IPS-20b (cell line): ENCODE results near the gene CCDC91.

ENCODE experiments used
- H3K27ac ChIP-seq: one replicate; pipeline ENCODE4 v1.5.1; 2013; ENCODE audit warnings: low read length
- H3K27me3 ChIP-seq: 2 replicates; pipeline ENCODE4 v1.6.1; 2013; ENCODE audit warnings: mild to moderate bottlenecking, low read length, inconsistent platforms; ENCODE audit not compliant: insufficient read depth
- H3K36me3 ChIP-seq: 2 replicates; pipeline ENCODE4 v1.6.1; 2013; ENCODE audit warnings: low read depth, mild to moderate bottlenecking, inconsistent platforms, low read length, moderate library complexity; ENCODE audit not compliant: insufficient read depth
- H3K4me1 ChIP-seq: 2 replicates; pipeline ENCODE4 v1.6.1; 2013; ENCODE audit warnings: mild to moderate bottlenecking, control low read depth, inconsistent platforms, low read length, moderate library complexity; ENCODE audit not compliant: insufficient read depth
- H3K4me3 ChIP-seq: 2 replicates; pipeline ENCODE4 v1.5.1; 2013; ENCODE audit warnings: mild to moderate bottlenecking, low read length, inconsistent platforms
- H3K9ac ChIP-seq: 2 replicates; pipeline ENCODE4 v1.6.1; 2013; ENCODE audit warnings: low read depth, mild to moderate bottlenecking, inconsistent platforms, low read length, moderate library complexity
- H3K9me3 ChIP-seq: 2 replicates; pipeline ENCODE4 v1.6.1; 2013; ENCODE audit warnings: mild to moderate bottlenecking, low read depth, low read length, inconsistent platforms; ENCODE audit not compliant: insufficient read depth

CCDC91 gene

GRCh38 chr12:28167981-28168485, 22.2 kb upstream of the CCDC91 start:
- H3K9me3 ChIP-seq: no peaks in the 10 kb centered on the region

GRCh38 chr12:28171356-28172060, 18.7 kb upstream of the CCDC91 start:
- H3K27me3 ChIP-seq: no peaks in the 10 kb centered on the region
- H3K4me3 ChIP-seq: no peak overlapping the region
- no peak overlapping the region for H3K27ac ChIP-seq
- H3K9me3 ChIP-seq: no peaks in the 10 kb centered on the region
- H3K9ac ChIP-seq: no peak overlapping the region
- no peaks in the 10 kb centered on the region for H3K36me3 ChIP-seq
- no peaks in the 10 kb centered on the region for H3K4me1 ChIP-seq

More at GRCh38 chr12:28167981-28168485, 22.2 kb upstream of the CCDC91 start:
- H3K4me3 ChIP-seq: no peak overlapping the region
- H3K9ac ChIP-seq: no peak overlapping the region
- no peaks in the 10 kb centered on the region for H3K36me3 ChIP-seq
- no peaks in the 10 kb centered on the region for H3K27me3 ChIP-seq
- H3K27ac ChIP-seq: no peak overlapping the region
- H3K4me1 ChIP-seq: no peaks in the 10 kb centered on the region

GRCh38 chr12:28172434-28173030, 17.7 kb upstream of the CCDC91 start:
- H3K27ac ChIP-seq: no peak overlapping the region
- no peaks in the 10 kb centered on the region for H3K27me3 ChIP-seq
- H3K4me3 ChIP-seq: no peak overlapping the region
- H3K9ac ChIP-seq: no peak overlapping the region
- H3K4me1 ChIP-seq: no peaks in the 10 kb centered on the region
- no peaks in the 10 kb centered on the region for H3K9me3 ChIP-seq
- no peaks in the 10 kb centered on the region for H3K36me3 ChIP-seq

GRCh38 chr12:28173440-28173839, 16.8 kb upstream of the CCDC91 start:
- no peak overlapping the region for H3K9ac ChIP-seq
- no peak overlapping the region for H3K27ac ChIP-seq
- no peak overlapping the region for H3K4me3 ChIP-seq
- no peaks in the 10 kb centered on the region for H3K4me1 ChIP-seq
- no peaks in the 10 kb centered on the region for H3K27me3 ChIP-seq
- H3K36me3 ChIP-seq: no peaks in the 10 kb centered on the region
- no peaks in the 10 kb centered on the region for H3K9me3 ChIP-seq

- H3K27me3 ChIP-seq: no peaks in the 10 kb centered on the region
- H3K9ac ChIP-seq: no peak overlapping the region
- H3K4me3 ChIP-seq: no peak overlapping the region
- no peaks in the 10 kb centered on the region for H3K4me1 ChIP-seq
- no peaks in the 10 kb centered on the region for H3K9me3 ChIP-seq
- H3K36me3 ChIP-seq: no peaks in the 10 kb centered on the region
- no peak overlapping the region for H3K27ac ChIP-seq
Measured at GRCh38 chr12:28175098-28175589, 15.1 kb upstream of the CCDC91 start.

GRCh38 chr12:28176295-28176694, 14.0 kb upstream of the CCDC91 start:
- Histone ChIP-seq H3K9ac (no peak overlapping the region), H3K4me3 (no peak overlapping the region), H3K9me3 (no peaks in the 10 kb centered on the region), H3K36me3 (no peaks in the 10 kb centered on the region), H3K27ac (no peak overlapping the region), H3K27me3 (no peaks in the 10 kb centered on the region), H3K4me1 (no peaks in the 10 kb centered on the region)

- no peaks in the 10 kb centered on the region for H3K9me3 ChIP-seq
- no peak overlapping the region for H3K27ac ChIP-seq
- no peaks in the 10 kb centered on the region for H3K27me3 ChIP-seq
- H3K4me1 ChIP-seq: no peaks in the 10 kb centered on the region
- no peak overlapping the region for H3K9ac ChIP-seq
- no peaks in the 10 kb centered on the region for H3K36me3 ChIP-seq
- H3K4me3 ChIP-seq: no peak overlapping the region
Measured at GRCh38 chr12:28177461-28177860, 12.8 kb upstream of the CCDC91 start.

GRCh38 chr12:28177905-28178304, 12.4 kb upstream of the CCDC91 start:
- Histone ChIP-seq H3K27me3 (no peaks in the 10 kb centered on the region), H3K9me3 (no peaks in the 10 kb centered on the region), H3K4me1 (no peaks in the 10 kb centered on the region), H3K9ac (no peak overlapping the region), H3K4me3 (no peak overlapping the region), H3K36me3 (no peaks in the 10 kb centered on the region), H3K27ac (no peak overlapping the region)

- Histone ChIP-seq H3K9me3 (no peaks in the 10 kb centered on the region), H3K4me1 (no peaks in the 10 kb centered on the region), H3K4me3 (no peak overlapping the region), H3K9ac (no peak overlapping the region), H3K36me3 (no peaks in the 10 kb centered on the region), H3K27me3 (no peaks in the 10 kb centered on the region), H3K27ac (no peak overlapping the region)
Measured at GRCh38 chr12:28178775-28179174, 11.5 kb upstream of the CCDC91 start.

GRCh38 chr12:28180786-28181185, 9.5 kb upstream of the CCDC91 start:
- Histone ChIP-seq H3K9me3 (no peaks in the 10 kb centered on the region), H3K27me3 (no peaks in the 10 kb centered on the region), H3K9ac (no peak overlapping the region), H3K4me1 (no peaks in the 10 kb centered on the region), H3K4me3 (no peak overlapping the region), H3K36me3 (no peaks in the 10 kb centered on the region), H3K27ac (no peak overlapping the region)

GRCh38 chr12:28184375-28184774, 5.9 kb upstream of the CCDC91 start:
- H3K4me3 ChIP-seq: no peak overlapping the region
- no peak overlapping the region for H3K9ac ChIP-seq
- H3K27me3 ChIP-seq: no peaks in the 10 kb centered on the region
- no peak overlapping the region for H3K27ac ChIP-seq
- H3K9me3 ChIP-seq: no peaks in the 10 kb centered on the region
- no peaks in the 10 kb centered on the region; the same call in 1 of the 2 replicates for H3K4me1 ChIP-seq
- H3K36me3 ChIP-seq: no peaks in the 10 kb centered on the region

- no peak overlapping the region for H3K9ac ChIP-seq
- no peak overlapping the region for H3K4me3 ChIP-seq
- no peaks in the 10 kb centered on the region for H3K27me3 ChIP-seq
Measured at GRCh38 chr12:28186500-28186899, 3.8 kb upstream of the CCDC91 start.

More at GRCh38 chr12:28186500-28186899, 3.8 kb upstream of the CCDC91 start:
- Histone ChIP-seq H3K36me3 (no peaks in the 10 kb centered on the region), H3K27ac (no peak overlapping the region), H3K9me3 (no peaks in the 10 kb centered on the region), H3K4me1 (peaks cover 3% of the 10 kb centered on the region; the same call in 1 of the 2 replicates)
